NCI-H2196 (cell line): ENCODE data around the gene PLCH1.
"Not testable (repeated sequence)": the region's sequence is repeated elsewhere in the genome, so short reads cannot be mapped to it uniquely, and the experiment has no call there.

Source experiments
- DNase-seq: peaks from one replicate; lab custom pipeline; 2025; ENCODE audit not compliant: unreplicated experiment; lab: John Stamatoyannopoulos, UW

PLCH1 gene

DNA sequence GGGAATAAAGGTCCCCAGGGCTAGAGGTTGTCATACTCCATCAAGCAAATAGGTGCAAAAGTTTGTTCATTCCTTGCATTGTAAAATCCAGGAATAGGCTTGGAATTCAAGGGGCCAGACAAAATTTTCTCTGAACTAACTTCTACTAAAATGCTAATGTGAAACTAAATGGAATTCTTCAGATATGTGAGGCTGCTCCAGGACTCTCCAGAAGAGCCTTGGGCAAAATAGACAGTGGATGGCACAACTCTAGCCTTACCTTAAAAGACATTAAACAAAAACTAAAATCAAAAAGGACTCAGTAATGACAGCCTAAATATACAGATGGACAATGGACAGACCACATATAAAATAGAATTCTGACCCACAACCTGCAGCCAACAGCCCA lies 320.6 kb downstream of the PLCH1 start:
- DNase-seq: no peak

- DNase-seq: no peak
These were observed 321.1 kb downstream of the PLCH1 start for GRCh38 chr3:155423526-155424322.

GRCh38 chr3:155420881-155421486 lies 323.9 kb downstream of the PLCH1 start:
- no peak for DNase-seq

GRCh38 chr3:155420406-155420805 lies 324.5 kb downstream of the PLCH1 start:
- no peak for DNase-seq

DNA sequence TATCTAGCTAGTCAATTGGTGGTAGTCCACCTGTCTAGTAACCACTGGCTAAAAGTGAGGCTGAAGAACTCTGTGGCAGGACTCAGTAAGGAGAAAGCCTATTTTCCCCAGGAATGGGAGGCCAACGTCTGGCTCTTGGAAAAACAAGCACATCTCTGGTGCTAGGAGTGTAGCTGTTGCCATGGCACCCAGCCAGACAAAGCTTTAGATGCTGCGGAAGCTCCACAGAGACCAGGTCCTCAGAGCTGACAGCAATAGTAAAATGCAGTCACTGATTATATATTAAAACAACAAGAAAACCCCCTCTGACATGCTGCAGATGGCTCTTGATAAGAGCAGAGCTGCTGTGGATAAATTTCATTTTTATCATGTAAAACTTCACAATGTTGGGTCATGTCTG lies 326.5 kb downstream of the PLCH1 start:
- no peak for DNase-seq

DNA sequence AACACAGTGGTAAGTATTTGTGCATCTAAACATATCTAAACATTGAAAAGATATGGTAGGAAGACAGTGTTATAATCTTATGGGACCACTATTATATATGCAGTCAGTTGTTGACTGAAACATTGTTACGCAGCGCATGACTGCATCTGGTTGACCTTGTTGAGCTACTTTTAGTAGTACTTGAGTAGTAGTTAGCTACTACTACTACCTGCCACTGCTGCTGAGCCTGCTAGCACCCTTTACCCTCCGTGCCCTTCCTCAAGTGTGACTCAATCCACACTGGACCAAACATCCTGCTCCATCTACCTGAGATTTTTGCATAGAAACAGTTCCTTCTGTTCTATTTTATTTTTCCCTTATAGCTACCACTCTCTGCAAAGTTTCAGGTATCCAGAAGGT lies 327.8 kb downstream of the PLCH1 start:
- no peak for DNase-seq

DNA sequence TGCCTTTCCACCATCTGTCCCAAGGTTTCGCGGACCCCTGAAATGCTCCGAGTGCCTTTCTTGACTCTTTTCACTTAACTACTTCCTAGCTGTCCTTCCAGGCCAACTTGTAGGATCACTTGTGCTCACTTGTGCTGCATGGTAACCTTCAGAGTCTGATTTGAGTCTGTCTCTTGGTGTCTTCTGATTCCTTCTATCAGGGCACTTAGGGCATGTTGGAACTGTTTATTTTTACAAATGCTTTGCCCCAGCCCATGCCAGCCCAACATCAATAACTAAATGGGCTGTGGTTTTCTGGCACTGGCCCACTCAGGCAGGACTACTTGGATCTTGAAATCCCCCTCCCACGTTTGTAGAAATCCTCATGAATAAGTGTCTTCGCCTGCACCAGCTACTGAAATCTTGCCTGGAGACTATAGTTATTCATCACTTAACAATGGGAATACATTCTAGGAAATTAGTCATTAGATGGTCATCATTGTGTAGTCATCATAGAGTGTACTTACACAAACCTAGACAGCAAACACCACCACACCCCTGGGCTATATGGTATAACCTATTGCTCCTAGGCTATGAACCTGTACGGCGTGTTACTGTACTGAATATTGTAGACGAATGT lies 328.3 kb downstream of the PLCH1 start:
- DNase-seq: no peak

DNA sequence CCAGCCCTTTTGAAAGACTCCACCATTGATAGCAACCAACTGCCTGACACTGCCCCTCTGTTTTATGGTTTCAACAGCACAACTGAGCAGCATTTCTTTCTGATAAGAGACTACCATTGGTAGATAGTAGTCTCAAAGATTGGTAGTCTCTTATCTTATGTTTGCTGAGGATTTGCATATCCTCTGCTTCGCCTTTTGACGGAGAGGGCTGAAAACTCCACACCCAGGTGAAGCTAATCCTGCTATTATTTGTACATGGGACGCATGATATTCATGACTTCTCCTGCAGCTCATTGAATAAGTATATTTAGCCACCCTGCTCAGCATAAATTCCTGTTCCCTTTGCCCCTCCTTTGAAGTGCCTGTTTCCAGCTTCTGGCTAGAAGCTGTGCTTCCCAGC lies 332.0 kb downstream of the PLCH1 start:
- no peak for DNase-seq

DNA sequence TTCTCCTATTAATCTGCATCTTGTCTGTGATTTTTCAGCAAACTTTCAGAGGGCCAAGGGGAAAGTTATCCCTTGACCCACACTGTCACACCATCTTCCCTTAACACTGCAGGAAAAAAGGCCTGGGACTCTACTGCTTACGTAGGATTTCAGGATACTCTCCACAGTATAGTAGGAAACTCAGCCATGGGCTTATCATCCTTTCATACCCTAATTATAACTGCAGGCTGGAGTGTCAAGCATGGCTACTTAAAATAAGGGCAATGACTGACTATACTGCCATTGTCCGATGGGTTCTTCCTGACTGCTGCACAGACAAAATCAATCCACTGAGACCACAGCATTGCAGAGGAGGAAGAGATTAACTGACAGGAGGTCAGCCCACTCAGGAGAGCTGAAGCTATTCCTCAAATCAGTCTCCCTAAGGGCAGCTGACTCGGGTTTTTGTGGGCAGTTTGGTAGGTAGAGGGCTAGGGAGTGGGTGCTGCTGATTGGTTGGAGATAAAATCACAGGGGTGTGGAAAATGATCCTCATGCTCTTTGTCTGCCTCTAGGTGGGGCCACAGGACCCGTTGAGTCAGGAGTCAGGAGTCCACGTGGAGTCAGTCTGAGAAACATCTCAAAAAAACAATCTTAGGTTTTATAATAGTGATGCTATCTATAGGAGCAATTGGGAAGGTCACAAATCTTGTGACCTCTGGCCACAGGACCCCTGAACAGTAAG lies 333.2 kb downstream of the PLCH1 start:
- no peak for DNase-seq

GRCh38 chr3:155409336-155409735 lies 335.5 kb downstream of the PLCH1 start:
- DNase-seq: no peak

DNA sequence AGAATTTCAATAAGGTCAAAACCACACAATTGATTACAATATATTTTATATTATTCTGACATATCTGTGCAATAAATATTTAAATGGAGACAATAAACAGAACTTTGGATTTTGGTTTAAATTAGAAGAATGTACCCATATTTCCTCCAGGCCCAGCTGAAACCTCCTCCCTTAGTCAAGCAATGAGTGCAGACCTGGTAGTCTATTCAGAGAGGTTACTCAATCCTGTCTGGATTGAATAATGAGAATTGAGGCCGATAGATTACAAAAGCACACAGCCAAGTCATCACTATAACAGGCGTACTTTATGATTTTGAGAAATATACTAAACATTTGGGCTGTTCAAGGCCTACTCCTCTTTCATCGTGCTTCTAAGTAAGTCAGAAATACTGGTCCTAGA lies 336.9 kb downstream of the PLCH1 start:
- no peak for DNase-seq

DNA sequence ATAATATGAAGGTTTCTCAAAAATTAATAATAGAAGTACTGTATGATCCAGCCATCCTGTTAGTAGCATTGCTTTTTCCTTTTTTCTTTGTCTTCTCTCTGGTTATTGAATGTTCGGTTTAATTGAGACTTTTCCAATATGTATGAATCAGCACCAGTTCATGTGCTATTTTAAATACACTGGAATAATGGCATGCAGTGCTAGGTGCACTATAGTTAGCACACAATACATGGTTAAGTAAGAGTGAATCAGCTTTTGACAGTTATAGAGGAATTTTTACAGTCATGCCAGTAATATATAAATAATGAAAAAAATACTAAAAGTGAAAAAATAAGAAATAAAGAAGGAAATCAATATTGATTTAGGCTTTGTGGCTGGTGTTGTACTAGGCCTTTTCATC lies 337.5 kb downstream of the PLCH1 start:
- DNase-seq: no peak

- no peak for DNase-seq
These were observed 340.4 kb downstream of the PLCH1 start for GRCh38 chr3:155404486-155404885.

DNA sequence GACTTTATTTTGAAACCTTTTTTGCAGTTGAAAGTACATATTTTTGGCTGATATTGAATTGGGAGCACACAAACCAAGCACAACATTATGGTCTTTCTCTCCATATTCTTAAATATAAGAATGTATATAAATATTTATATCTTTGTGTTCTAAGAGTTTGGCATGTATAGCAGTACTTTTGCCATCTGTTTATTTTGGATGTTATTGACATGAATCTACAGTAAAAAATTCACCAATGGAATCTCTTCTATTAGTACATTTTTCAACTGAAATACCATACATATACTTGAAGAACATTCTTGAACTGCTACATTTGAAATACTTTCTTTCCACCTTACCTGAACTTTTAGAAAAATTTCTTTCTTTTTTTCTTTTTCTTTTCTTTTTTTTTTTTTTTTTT lies 342.2 kb downstream of the PLCH1 start:
- DNase-seq: no peak

DNA sequence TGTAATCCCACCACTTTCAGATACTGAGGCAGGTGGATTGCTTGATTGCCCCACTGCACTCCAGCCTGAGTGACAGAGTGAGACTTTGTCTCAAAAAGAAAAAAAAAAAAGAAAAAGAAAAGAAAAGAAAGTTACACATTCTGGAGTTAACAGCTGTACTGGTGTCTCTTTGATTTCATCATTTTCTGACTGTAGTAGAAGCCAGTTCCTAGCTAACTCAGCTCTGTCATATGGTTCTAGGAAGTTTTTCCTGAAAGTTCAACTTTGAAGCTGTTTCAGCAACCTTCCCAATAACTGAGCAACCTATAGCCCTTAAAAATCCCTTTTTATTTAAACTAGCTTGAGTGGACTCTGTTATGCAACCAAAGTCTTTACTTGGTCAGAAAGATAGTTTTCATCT lies 346.8 kb downstream of the PLCH1 start:
- no peak for DNase-seq

DNA sequence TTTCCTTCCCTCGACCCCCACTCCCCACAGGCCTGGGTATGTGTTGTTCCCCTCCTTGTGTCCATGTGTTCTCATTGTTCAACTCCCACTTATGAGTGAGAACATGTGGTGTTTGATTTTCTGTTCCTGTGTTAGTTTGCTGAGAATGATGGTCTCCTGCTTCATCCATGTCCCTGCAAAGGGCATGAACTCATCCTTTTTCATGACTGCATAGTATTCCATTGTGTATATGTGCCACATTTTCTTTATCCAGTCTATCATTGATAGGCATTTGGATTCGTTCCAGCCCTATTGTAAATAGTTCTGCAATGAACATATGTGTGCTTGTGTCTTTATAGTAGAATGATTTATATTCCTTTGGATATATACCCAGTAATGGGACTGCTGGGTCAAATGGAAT lies 350.0 kb downstream of the PLCH1 start:
- not testable (repeated sequence) for DNase-seq

DNA sequence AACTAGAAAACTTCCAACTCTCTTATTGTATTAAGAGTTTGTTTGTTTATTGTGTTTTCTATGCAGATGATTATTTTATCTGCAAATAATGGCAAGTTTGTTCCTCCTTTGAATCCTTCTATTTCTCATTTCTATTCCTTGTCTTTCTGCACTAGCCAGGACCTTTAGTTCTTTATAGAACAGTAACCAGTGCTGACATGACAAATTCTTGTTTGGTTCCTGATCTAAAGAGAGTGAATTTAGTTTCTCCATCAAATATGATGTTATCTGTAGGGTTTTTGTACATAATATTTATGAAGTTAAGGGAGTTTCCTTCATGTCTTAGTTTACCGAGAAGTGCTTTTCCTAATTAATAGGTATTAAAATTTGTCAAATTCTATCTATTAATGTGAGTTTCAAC lies 350.6 kb downstream of the PLCH1 start:
- no peak for DNase-seq

DNA sequence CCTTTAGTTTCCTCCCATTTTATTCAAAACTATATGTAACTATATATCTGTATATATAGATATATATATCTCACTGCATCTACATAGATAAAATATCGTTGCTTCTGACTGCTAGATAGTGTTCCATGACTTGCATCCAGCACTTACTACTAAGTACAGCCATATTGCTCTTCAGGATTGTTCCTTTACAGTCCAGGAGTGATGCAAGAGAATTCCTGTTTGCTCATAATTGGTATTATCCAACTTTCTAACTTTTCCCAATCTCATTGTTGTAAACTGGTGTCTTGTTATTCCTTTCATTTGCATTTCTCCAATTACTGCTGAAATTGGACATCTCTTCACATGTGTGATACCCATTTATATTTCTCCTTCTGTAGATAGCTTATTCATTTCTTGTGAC lies 351.6 kb downstream of the PLCH1 start:
- no peak for DNase-seq

DNA sequence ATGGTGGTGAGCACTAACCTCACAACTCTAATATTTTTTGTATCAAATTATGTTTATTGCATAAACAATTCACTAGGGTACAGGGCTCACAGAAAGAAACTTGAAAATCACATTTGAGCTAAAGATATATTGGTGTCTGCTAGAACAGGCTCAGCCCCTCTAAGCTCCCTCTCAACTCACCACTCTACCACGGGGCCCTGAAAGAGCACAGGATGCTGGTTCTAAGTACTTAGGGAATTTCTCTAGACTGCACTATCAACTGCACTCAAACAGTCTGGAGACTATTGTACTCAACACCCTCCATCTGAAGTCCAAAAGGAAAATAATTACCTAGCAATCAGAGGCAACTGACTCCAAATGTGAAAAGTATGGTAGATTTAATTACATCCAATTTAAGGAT lies 352.7 kb downstream of the PLCH1 start:
- DNase-seq: no peak

DNA sequence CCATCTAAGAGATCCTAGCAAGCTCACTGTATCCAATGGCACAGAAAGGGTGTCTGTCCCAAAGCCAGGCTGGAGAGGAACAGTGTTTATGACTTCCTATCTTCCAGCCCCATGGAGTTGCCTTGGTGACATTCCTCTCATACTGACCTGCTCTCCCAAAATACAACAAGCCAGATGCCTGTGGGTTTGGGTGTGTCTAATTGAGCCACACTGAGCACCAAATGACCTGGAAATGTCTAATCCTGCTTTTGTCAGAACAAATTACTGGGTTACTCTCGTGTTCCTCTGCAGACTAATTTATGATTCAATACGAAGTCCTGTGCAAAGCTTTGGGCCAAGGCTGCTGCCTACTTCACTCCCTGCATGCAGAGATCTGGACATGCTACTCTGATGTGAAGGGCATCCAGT lies 353.3 kb downstream of the PLCH1 start:
- no peak for DNase-seq

- DNase-seq: no peak
These were observed 353.8 kb downstream of the PLCH1 start for GRCh38 chr3:155391104-155391503.

GRCh38 chr3:155390351-155390750 lies 354.5 kb downstream of the PLCH1 start:
- DNase-seq: no peak
